Lung microvascular endothelial cell (primary cell): ENCODE measurements around the gene WFIKKN1. TPM values are rescaled to one million over a fixed set of nuclear protein-coding genes. Genes with fewer than 3 reads are reported as not detected.

Experiments used
- DNase-seq, 2 donors: peaks; one replicate each; pipeline versions ENCODE4 v3.0.0 to v3.0.0-alpha.2; 2010; ENCODE audit warnings: low read depth in 2 of 2
- total RNA-seq: library from RNA; depleted of rRNA; stranded (reverse); fragments of >200 nt; gene quantifications from 2 replicates; pipeline ENCODE4 v1.2.1, GENCODE V29; 2014

Gene WFIKKN1
- total RNA-seq, 1 donor from 2014 or later: 0.20 TPM

DNA sequence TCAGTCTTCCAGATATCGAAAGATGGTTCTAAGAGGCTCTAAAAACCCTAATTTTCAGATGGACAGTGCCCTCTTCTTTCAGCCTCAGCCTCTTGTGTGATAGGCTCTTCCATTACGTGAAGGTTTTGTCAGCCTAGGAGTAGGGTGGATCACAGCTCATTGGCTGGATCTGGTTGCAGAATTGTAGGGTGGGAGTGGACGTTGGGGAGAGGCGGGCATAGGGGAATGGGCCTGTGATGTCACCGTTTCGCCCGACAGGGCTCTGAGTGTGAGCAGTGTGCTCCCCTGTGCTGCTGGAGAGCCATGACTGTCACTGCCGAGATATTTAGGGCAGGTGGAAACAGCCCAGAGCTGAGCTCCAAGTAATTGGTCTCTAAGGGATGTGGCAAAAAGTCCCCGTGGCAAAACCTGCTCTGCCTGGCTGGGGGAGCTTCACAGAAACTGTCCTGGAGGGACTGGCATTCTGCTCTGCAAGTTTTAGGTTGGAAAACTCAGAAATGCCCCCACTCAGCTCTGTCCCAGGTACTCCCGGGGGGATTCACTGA lies 6.2 kb upstream of the WFIKKN1 start:
- DNase-seq: no peak

- no peak for DNase-seq
Measured at GRCh38 chr16:625117-625976, 5.4 kb upstream of the WFIKKN1 start.

DNA sequence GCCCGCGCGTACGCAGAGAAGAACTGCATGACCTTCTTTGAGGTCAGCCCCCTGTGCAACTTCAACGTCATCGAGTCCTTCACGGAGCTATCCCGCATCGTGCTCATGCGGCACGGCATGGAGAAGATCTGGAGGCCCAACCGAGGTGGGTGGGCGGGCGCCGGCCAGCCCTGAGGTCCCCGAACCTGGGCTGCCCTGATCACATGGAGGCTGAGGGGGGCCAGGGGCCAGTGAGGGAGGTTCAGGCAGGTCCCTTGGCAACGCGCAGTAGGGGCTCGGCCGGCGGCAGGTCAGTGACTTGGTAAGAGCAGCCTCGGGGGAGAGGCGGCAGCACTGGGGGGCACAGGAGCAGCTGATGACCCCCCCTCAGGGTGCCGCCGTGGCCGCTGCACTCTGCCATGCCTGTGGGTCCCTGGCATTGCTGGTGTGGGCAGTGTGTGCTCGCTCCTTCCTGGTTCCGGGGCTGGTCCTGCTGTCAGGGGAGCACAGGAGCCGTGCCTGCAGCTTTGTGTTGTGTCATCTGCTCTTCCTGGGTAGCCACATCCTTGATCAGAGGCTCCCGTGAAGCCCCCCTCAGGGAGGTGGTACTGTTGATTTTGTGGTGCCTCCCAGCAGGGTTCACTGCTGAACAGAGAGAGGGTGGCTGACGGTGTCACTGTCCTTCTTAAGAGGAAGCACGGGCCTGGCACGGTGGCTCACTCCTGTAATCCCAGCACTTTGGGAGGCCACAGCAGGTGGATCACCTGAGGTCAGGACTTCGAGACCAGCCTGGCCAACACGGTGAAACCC lies 4.6 kb upstream of the WFIKKN1 start:
- no peak for DNase-seq

- peak; percentile 57 to 95 for DNase-seq
Measured at GRCh38 chr16:626787-627453, 3.9 kb upstream of the WFIKKN1 start.

DNA sequence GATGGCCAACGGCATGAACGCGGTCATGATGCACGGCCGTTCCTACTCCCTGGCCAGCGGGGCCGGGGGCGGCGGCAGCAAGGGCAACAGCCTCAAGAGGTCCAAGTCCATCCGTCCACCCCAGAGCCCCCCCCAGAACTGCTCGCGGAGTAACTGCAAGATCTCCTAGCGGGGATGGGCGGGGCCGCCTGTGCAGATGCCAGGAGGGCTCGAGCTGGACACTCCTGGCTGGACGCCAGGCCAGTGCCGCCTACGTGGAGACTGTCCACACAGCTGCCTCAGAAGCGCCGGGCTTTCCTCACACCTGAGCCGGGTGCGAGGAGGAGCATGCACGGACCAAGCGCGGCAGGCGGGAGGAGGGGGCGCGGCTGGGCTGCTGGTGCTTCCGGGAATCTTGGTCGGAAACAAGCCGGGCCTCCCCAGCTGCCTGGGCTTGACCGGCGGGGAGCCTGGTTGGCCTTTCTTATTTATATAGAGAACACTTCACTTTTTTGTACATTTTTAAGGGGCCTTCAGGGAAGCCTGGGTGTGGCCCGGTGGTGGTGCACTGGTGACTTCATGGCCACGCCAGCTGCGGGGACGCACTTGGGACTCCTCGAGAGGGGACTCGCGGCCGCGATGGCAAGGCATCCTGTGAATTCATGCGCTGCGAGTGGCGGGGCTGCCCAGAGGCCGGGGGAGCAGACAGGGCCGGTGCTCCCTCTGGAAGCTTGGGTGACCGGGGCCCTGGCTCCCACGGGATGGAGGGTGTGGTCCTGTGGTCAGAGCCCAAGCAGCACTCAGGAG lies 3.1 kb upstream of the WFIKKN1 start:
- DNase-seq: no peak

DNA sequence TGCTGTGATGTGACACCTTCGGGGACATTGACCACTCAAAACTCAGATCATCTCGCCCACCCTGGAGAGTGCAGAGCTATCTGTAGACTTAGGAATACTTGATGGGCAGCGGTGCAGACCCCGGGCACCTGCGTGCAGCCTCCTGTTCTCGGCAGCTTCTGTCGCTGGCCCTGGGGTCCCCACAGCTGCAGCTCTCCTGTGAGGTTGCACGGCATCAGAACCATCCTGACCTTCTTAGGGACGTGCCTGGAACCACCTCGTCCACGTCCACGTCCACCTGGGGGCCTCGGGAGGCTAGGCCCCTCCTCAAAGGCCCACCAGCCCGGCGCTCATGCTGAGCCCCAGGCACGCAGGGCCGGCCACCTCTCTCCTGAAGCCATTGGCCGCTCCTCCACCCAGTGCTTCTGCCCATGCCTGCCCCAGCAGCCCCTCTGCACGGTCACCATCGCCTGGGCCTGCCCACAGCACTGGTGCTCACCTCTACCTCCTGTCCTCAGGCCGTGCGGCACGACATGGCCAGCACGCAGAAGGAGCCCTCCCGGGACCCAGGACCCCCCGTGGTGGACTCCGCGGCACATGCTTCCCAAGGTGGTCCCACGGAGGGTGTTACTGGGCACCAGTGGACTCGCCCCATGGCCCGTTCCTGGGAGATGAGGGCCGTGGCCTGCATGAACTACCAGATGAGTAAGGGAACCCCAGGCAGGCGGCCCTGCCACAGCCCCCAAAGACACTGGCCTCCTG lies 2.3 kb upstream of the WFIKKN1 start:
- DNase-seq: no peak

GRCh38 chr16:629185-629832 lies 1.5 kb upstream of the WFIKKN1 start:
- DNase-seq: no peak

- DNase-seq: no peak
Measured at GRCh38 chr16:629833-630248, 944 bp upstream of the WFIKKN1 start.

DNA sequence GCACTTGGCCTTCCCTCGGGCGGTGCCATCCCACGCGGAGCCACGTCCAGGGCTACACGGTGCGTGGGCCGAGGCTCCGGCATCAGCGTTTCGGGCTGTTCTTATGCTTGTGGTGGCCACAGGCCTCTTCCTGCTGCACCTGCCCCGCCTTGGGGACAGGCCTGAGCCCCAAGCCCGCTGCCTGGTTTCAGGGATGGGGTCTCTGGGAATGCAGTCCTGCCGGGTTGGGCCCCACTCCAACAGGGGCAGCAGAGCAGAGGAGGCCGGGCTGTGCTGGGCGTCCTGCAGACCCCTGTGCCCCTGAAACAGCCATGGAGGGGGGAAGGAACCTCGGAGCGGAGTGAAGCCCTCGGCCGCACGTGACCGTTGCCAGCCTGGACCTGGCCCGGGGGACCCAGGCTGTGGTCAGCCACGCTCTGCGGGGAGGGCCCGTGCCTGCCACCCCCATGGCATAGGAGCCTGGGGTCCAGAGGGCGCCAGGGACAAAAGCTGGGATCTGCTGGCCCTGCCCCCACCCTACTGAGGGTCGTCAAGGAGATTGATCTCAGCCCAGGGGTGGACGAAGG lies 453 bp upstream of the WFIKKN1 start:
- no peak for DNase-seq

DNA sequence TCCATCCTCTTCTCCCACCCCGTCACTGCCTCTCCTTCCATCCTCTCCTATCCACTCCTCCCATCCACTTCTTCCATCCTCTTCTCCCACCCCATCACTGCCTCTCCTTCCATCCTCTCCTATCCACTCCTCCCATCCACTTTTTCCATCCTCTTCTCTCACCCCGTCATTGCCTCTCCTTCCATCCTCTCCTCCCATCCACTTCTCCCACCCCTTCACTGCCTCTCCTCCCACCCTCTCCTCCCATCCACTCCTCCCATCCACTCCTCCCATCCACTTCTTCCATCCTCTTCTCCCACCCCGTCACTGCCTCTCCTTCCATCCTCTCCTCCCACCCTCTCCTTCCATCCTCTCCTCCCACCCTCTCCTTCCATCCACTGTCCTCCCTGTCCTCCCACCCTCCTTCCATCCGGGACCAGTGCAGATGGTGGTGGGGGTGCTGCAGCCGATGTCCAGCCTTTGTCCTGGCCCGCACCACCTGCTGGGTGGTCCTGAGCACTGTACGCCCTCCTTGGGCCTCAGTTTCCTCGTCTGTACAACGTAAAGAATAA lies 1.1 kb downstream of the WFIKKN1 start:
- DNase-seq: no peak

DNA sequence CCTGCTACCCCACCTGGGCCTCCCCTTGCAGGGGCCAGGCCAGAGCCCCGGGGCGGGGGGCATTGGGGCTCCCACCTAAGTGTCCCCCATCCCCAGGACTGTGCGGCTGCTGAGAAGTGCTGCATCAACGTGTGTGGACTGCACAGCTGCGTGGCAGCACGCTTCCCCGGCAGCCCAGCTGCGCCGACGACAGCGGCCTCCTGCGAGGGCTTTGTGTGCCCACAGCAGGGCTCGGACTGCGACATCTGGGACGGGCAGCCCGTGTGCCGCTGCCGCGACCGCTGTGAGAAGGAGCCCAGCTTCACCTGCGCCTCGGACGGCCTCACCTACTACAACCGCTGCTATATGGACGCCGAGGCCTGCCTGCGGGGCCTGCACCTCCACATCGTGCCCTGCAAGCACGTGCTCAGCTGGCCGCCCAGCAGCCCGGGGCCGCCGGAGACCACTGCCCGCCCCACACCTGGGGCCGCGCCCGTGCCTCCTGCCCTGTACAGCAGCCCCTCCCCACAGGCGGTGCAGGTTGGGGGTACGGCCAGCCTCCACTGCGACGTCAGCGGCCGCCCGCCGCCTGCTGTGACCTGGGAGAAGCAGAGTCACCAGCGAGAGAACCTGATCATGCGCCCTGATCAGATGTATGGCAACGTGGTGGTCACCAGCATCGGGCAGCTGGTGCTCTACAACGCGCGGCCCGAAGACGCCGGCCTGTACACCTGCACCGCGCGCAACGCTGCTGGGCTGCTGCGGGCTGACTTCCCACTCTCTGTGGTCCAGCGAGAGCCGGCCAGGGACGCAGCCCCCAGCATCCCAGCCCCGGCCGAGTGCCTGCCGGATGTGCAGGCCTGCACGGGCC lies 1.9 kb downstream of the WFIKKN1 start:
- no peak for DNase-seq

- DNase-seq: no peak
Measured at GRCh38 chr16:633336-634050, 2.7 kb downstream of the WFIKKN1 start.

- no peak for DNase-seq
Measured at GRCh38 chr16:634051-634670, 3.4 kb downstream of the WFIKKN1 start.

- no peak for DNase-seq
Measured at GRCh38 chr16:634996-635395, 4.2 kb downstream of the WFIKKN1 start.

DNA sequence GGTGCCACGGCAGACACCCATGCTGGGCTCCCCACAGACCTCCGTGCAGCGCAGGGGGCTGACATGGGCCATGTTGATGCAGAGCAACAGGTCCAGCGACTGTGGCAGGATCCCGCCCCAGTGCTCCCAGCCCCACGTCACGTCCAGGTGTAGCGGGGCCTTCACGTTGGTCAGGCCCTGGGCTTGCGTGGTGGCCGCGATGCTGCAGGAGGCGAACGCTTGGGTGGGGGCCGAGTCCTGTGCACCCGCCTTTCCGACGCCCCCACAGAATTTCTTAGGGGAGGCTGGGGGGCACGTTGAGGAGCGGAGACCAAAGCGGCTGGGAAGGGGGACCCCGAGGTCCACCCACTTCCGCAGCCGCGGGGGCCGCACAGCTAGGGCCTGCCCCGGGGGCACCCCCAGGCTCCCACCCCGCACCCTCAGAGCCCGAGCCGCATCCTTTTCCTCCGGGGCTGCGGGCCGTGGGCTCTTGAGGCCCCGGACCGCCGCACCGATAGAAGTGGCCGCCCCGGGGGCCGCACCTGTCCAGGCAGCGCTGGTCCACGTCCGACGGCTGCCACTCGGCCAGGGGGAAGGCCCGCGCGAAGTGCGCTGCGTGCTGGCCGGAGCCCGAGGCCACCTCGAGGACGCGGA lies 4.9 kb downstream of the WFIKKN1 start:
- DNase-seq: no peak

GRCh38 chr16:636206-637080 lies 5.7 kb downstream of the WFIKKN1 start, which contains the start of gene METTL26:
TSS of gene METTL26 (minus strand) at chr16:636305. CDS start at chr16:636290, 15 bp downstream.
- DNase-seq: peak; percentile 96 to 97
